ENCODE measurements around the gene SLC6A6. TPM values are rescaled to one million over a fixed set of nuclear protein-coding genes. Genes with fewer than 3 reads are reported as not detected.

Gene SLC6A6
- total and polyA plus RNA-seq, 10 of the 15 experiments (the other 5 are each of a cell fraction or from before 2014, with no cell fraction given), result 5.6 to 47.0 (median 20.2) TPM

GRCh38 chr3:14441240-14441919, 39.0 kb downstream of the SLC6A6 start (continued):
- TF ChIP-seq, protein P1, sequence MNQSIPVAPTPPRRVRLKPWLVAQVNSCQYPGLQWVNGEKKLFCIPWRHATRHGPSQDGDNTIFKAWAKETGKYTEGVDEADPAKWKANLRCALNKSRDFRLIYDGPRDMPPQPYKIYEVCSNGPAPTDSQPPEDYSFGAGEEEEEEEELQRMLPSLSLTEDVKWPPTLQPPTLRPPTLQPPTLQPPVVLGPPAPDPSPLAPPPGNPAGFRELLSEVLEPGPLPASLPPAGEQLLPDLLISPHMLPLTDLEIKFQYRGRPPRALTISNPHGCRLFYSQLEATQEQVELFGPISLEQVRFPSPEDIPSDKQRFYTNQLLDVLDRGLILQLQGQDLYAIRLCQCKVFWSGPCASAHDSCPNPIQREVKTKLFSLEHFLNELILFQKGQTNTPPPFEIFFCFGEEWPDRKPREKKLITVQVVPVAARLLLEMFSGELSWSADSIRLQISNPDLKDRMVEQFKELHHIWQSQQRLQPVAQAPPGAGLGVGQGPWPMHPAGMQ (IDR thresholded peaks at IDR 0.05; ENCODE audit: borderline replicate concordance), result no peak
- TF ChIP-seq SUZ12 (IDR thresholded peaks at IDR 0.05; ENCODE audit: unreplicated experiment), result no peak

DNA sequence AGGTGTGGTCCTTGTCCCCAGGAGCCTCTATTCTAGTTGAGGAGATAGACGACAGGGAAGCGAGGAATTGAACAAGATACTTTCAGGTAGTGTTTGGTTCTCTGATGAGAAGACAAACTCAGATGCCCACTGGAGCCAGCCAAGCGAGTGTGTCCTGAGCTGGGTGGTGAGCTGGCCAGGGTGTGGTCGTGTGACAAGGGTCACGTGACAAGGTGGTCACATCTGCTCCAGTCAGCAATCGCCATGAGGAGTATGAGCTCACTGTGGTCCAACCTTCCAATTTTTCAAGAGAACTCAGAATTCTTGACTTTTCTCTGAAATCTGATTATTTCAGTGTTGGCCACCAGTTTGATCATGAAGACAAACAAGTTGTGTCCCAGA, 39.5 kb downstream of the SLC6A6 start:
- ChIA-PET POLR2A (interaction anchor here (0.6 to 1.1 kb wide), 2 partner anchors 210 to 1792 kb away, joined by 3 read pairs; partner anchors contain the start of gene CCDC174), SMC1A (ENCODE audit: uncharacterized antibody, unreplicated experiment) (interaction anchor here (1.6 kb wide), 1 partner anchor 8 kb away, joined by 6 read pairs; no protein-coding TSS in a partner anchor), CTCF (interaction anchor here (0.9 kb wide), 1 partner anchor 19 kb away, joined by 3 read pairs; no protein-coding TSS in a partner anchor), RAD21 (ENCODE audit: unreplicated experiment) (interaction anchor here (1.8 kb wide), 1 partner anchor 10 kb away, joined by 4 read pairs; no protein-coding TSS in a partner anchor)
- no peak for FAIRE-seq
- BruUV-seq (replicated peaks), result no TSS peak
- Histone ChIP-seq H2AFZ (ENCODE audit: control insufficient read depth, low read depth, low read length) (no peak overlapping the region), H3K9ac (ENCODE audit: control insufficient read depth, insufficient read depth, low read length) (no peak overlapping the region), H3K36me3 (ENCODE audit: control insufficient read depth in 2 of 2, insufficient read depth in 2 of 2, low read length in 1 of 2) (peaks cover 9 to 17% of the 10 kb centered on the region in 2 experiments), H3K27ac (ENCODE audit: control insufficient read depth, insufficient read depth) (no peak overlapping the region), H3K9me3 (replicated peaks; ENCODE audit: control insufficient read depth, insufficient read depth, low read length) (no peaks in the 10 kb centered on the region), H3K4me2 (ENCODE audit: control insufficient read depth, insufficient read depth) (no peak overlapping the region), H3K79me2 (ENCODE audit: control insufficient read depth, insufficient read depth, low read length) (peaks cover 4% of the 10 kb centered on the region), H3K27me3 (replicated peaks in 1 of 2; ENCODE audit: control insufficient read depth in 2 of 2, insufficient read depth in 2 of 2, low read length in 1 of 2) (no peaks in the 10 kb centered on the region), H4K20me1 (ENCODE audit: control insufficient read depth, insufficient read depth) (no peaks in the 10 kb centered on the region), H3K4me3 (no peak overlapping the region), H3K4me1 (ENCODE audit: control insufficient read depth, insufficient read depth, low read length) (peaks cover 13% of the 10 kb centered on the region)
- TF ChIP-seq BHLHE40 (IDR thresholded peaks at IDR 0.05; ENCODE audit: borderline replicate concordance in 1 of 2, low read depth in 2 of 2, low read length in 1 of 2) (no peak), IKZF1 (conservative IDR thresholded peaks at IDR 0.05) (no peak), TCF3 (IDR thresholded peaks at IDR 0.05; ENCODE audit: borderline replicate concordance, insufficient read depth, low read depth, low read length) (no peak), MYC (IDR thresholded peaks at IDR 0.05; ENCODE audit: insufficient read depth, insufficient read length, insufficient replicate concordance, low read length, severe bottlenecking) (no peak), TCF7 (IDR thresholded peaks at IDR 0.05; ENCODE audit: borderline replicate concordance) (no peak)
- TF ChIP-seq, protein P2, sequence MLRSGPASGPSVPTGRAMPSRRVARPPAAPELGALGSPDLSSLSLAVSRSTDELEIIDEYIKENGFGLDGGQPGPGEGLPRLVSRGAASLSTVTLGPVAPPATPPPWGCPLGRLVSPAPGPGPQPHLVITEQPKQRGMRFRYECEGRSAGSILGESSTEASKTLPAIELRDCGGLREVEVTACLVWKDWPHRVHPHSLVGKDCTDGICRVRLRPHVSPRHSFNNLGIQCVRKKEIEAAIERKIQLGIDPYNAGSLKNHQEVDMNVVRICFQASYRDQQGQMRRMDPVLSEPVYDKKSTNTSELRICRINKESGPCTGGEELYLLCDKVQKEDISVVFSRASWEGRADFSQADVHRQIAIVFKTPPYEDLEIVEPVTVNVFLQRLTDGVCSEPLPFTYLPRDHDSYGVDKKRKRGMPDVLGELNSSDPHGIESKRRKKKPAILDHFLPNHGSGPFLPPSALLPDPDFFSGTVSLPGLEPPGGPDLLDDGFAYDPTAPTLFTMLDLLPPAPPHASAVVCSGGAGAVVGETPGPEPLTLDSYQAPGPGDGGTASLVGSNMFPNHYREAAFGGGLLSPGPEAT (IDR thresholded peaks at IDR 0.05; ENCODE audit: low read depth), result no peak
- TF ChIP-seq, protein P3, sequence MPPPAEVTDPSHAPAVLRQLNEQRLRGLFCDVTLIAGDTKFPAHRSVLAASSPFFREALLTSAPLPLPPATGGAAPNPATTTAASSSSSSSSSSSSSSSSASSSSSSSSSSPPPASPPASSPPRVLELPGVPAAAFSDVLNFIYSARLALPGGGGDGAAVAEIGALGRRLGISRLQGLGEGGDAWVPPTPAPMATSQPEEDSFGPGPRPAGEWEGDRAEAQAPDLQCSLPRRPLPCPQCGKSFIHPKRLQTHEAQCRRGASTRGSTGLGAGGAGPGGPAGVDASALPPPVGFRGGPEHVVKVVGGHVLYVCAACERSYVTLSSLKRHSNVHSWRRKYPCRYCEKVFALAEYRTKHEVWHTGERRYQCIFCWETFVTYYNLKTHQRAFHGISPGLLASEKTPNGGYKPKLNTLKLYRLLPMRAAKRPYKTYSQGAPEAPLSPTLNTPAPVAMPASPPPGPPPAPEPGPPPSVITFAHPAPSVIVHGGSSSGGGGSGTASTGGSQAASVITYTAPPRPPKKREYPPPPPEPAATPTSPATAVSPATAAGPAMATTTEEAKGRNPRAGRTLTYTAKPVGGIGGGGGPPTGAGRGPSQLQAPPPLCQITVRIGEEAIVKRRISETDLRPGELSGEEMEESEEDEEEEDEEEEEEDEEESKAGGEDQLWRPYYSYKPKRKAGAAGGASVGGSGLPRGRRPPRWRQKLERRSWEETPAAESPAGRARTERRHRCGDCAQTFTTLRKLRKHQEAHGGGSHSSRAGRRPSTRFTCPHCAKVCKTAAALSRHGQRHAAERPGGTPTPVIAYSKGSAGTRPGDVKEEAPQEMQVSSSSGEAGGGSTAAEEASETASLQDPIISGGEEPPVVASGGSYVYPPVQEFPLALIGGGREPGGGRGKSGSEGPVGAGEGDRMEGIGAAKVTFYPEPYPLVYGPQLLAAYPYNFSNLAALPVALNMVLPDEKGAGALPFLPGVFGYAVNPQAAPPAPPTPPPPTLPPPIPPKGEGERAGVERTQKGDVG (CRISPR knock-in tag; IDR thresholded peaks at IDR 0.05), result no peak
- in situ Hi-C loops (cut with MboI), result no loop called here
- 88% methylated on average over 6 of the region's 6 CpGs for WGBS (ENCODE audit: insufficient coverage, insufficient replicate concordance, low lambda C conversion rate, missing lambda C conversion rate)
- DNase-seq (ENCODE audit: low read depth, low spot score), result no peak
- intact Hi-C loops (cut with micrococcal nuclease; ENCODE audit: unreplicated experiment), result no loop called here
- ATAC-seq, result no peak

All from GM12878 (cell line).